HEK293 (cell line): ENCODE measurements around the gene MLLT3.
A peak's percentile ranks its signal among the peaks of the same experiment; 100 is the strongest.

Experiments
- CTCF ChIP-seq: fragments of 450-650 bp; formaldehyde crosslinking; IDR thresholded peaks from 2 replicates; pipeline ENCODE4 v1.5.1; 2016; ENCODE audit warnings: missing biosample characterization, missing genetic modification characterization
- FEZF1 ChIP-seq: fragments of 450-650 bp; formaldehyde crosslinking; IDR thresholded peaks from 2 replicates; pipeline ENCODE4 v1.5.1; 2016; ENCODE audit warnings: missing biosample characterization, missing genetic modification characterization
- GFI1B ChIP-seq: fragments of 450-650 bp; formaldehyde crosslinking; IDR thresholded peaks from 2 replicates; pipeline ENCODE4 v1.5.1; 2016; ENCODE audit warnings: missing biosample characterization, missing genetic modification characterization
- OSR2 ChIP-seq: fragments of 450-650 bp; formaldehyde crosslinking; IDR thresholded peaks from 2 replicates; pipeline ENCODE4 v1.5.1; 2016; ENCODE audit warnings: missing biosample characterization, missing genetic modification characterization
- PRDM4 ChIP-seq: fragments of 450-650 bp; formaldehyde crosslinking; IDR thresholded peaks from 2 replicates; pipeline ENCODE4 v1.5.1; 2017; ENCODE audit warnings: missing biosample characterization, missing genetic modification characterization
- SP3 ChIP-seq: fragments of 450-650 bp; formaldehyde crosslinking; IDR thresholded peaks from 2 replicates; pipeline ENCODE4 v1.5.1; 2016; ENCODE audit warnings: missing biosample characterization, missing genetic modification characterization
- TRIM28 ChIP-seq: IDR thresholded peaks from 2 replicates; pipeline ENCODE4 v1.6.1; 2011; ENCODE audit warnings: low read length, control low read depth, borderline replicate concordance
- YY1 ChIP-seq: fragments of 450-650 bp; formaldehyde crosslinking; IDR thresholded peaks from 2 replicates; pipeline ENCODE4 v1.5.1; 2018; ENCODE audit warnings: missing biosample characterization, missing genetic modification characterization
- ZBTB11 ChIP-seq: fragments of 450-650 bp; formaldehyde crosslinking; conservative IDR thresholded peaks from 2 replicates; pipeline ENCODE4 v1.5.1; 2016; ENCODE audit warnings: low read depth, missing biosample characterization, missing genetic modification characterization
- ZBTB17 ChIP-seq: fragments of 450-650 bp; formaldehyde crosslinking; IDR thresholded peaks from 2 replicates; pipeline ENCODE4 v1.5.1; 2016; ENCODE audit warnings: missing biosample characterization, missing genetic modification characterization
- ZNF19 ChIP-seq: fragments of 450-650 bp; formaldehyde crosslinking; IDR thresholded peaks from 2 replicates; pipeline ENCODE4; 2016; ENCODE audit warnings: missing biosample characterization, missing genetic modification characterization, low read depth
- ZNF202 ChIP-seq: fragments of 450-650 bp; formaldehyde crosslinking; IDR thresholded peaks from 2 replicates; pipeline ENCODE4 v1.5.1; 2016; ENCODE audit warnings: missing biosample characterization, missing genetic modification characterization, borderline replicate concordance
- ZNF354C ChIP-seq: fragments of 450-650 bp; formaldehyde crosslinking; IDR thresholded peaks from 2 replicates; pipeline ENCODE4 v1.5.1; 2016; ENCODE audit warnings: missing biosample characterization, missing genetic modification characterization, low read depth, borderline replicate concordance
- ZNF548 ChIP-seq: fragments of 450-650 bp; formaldehyde crosslinking; IDR thresholded peaks from 2 replicates; pipeline ENCODE4 v1.5.1; 2016; ENCODE audit warnings: missing biosample characterization, missing genetic modification characterization
- ZNF549 ChIP-seq: fragments of 450-650 bp; IDR thresholded peaks from 2 replicates; pipeline ENCODE4 v1.5.1; 2018; ENCODE audit warnings: missing biosample characterization, missing genetic modification characterization, mild to moderate bottlenecking, inconsistent platforms, moderate library complexity
- ZNF629 ChIP-seq: fragments of 450-650 bp; formaldehyde crosslinking; IDR thresholded peaks from 2 replicates; pipeline ENCODE4 v1.5.1; 2017; ENCODE audit warnings: missing biosample characterization, missing genetic modification characterization
- ZNF645 ChIP-seq: fragments of 450-650 bp; formaldehyde crosslinking; IDR thresholded peaks from 2 replicates; pipeline ENCODE4; 2016; ENCODE audit warnings: missing biosample characterization, missing genetic modification characterization
- ZNF692 ChIP-seq: fragments of 450-650 bp; formaldehyde crosslinking; IDR thresholded peaks from 2 replicates; pipeline ENCODE4 v1.5.1; 2016; ENCODE audit warnings: missing biosample characterization, missing genetic modification characterization
- ZNF707 ChIP-seq: fragments of 450-650 bp; formaldehyde crosslinking; IDR thresholded peaks from 2 replicates; pipeline ENCODE4 v1.5.1; 2016; ENCODE audit warnings: missing biosample characterization, missing genetic modification characterization
- ZSCAN30 ChIP-seq: fragments of 450-650 bp; IDR thresholded peaks from 2 replicates; pipeline ENCODE4 v1.5.1; 2018; ENCODE audit warnings: missing biosample characterization, mild to moderate bottlenecking, missing genetic modification characterization, moderate library complexity
- ZXDB ChIP-seq: fragments of 450-650 bp; formaldehyde crosslinking; IDR thresholded peaks from 2 replicates; pipeline ENCODE4 v1.5.1; 2016; ENCODE audit warnings: missing biosample characterization, missing genetic modification characterization
- TF ChIP-seq, protein P1 (sequence below): IDR thresholded peaks from 2 replicates; pipeline ENCODE4 v1.6.1; 2011; ENCODE audit warnings: mild to moderate bottlenecking, low read depth, low read length, borderline replicate concordance
- TF ChIP-seq, protein P2 (sequence below): fragments of 450-650 bp; formaldehyde crosslinking; conservative IDR thresholded peaks from 2 replicates; pipeline ENCODE4 v1.5.1; 2016; ENCODE audit warnings: low read depth, missing biosample characterization, missing genetic modification characterization

MLLT3 gene

GRCh38 chr9:20379804-20380225 is 242.5 kb downstream of the MLLT3 start (continued):
- no peak for TF ChIP-seq ZBTB11 (tag by site-specific recombination)
- TF ChIP-seq ZNF692 (tag by site-specific recombination): no peak
- TF ChIP-seq ZNF548 (tag by site-specific recombination): no peak
- no peak for TF ChIP-seq YY1 (tag by site-specific recombination)
- TF ChIP-seq FEZF1 (tag by site-specific recombination): peak; percentile 47; the same call in 1 of the 2 replicates
- TF ChIP-seq, protein P1, sequence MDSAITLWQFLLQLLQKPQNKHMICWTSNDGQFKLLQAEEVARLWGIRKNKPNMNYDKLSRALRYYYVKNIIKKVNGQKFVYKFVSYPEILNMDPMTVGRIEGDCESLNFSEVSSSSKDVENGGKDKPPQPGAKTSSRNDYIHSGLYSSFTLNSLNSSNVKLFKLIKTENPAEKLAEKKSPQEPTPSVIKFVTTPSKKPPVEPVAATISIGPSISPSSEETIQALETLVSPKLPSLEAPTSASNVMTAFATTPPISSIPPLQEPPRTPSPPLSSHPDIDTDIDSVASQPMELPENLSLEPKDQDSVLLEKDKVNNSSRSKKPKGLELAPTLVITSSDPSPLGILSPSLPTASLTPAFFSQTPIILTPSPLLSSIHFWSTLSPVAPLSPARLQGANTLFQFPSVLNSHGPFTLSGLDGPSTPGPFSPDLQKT: no peak
- peak; percentile 71 for TF ChIP-seq OSR2 (tag by site-specific recombination)
- no peak for TF ChIP-seq ZXDB (tag by site-specific recombination)
- TF ChIP-seq CTCF (tag by site-specific recombination): no peak
- TF ChIP-seq ZNF202: no peak
- TF ChIP-seq ZNF354C (tag by site-specific recombination): no peak
- no peak for TF ChIP-seq ZNF645 (tag by site-specific recombination)
- no peak for TF ChIP-seq ZNF19
- no peak for TF ChIP-seq ZNF549 (tag by site-specific recombination)
- TF ChIP-seq, protein P2, sequence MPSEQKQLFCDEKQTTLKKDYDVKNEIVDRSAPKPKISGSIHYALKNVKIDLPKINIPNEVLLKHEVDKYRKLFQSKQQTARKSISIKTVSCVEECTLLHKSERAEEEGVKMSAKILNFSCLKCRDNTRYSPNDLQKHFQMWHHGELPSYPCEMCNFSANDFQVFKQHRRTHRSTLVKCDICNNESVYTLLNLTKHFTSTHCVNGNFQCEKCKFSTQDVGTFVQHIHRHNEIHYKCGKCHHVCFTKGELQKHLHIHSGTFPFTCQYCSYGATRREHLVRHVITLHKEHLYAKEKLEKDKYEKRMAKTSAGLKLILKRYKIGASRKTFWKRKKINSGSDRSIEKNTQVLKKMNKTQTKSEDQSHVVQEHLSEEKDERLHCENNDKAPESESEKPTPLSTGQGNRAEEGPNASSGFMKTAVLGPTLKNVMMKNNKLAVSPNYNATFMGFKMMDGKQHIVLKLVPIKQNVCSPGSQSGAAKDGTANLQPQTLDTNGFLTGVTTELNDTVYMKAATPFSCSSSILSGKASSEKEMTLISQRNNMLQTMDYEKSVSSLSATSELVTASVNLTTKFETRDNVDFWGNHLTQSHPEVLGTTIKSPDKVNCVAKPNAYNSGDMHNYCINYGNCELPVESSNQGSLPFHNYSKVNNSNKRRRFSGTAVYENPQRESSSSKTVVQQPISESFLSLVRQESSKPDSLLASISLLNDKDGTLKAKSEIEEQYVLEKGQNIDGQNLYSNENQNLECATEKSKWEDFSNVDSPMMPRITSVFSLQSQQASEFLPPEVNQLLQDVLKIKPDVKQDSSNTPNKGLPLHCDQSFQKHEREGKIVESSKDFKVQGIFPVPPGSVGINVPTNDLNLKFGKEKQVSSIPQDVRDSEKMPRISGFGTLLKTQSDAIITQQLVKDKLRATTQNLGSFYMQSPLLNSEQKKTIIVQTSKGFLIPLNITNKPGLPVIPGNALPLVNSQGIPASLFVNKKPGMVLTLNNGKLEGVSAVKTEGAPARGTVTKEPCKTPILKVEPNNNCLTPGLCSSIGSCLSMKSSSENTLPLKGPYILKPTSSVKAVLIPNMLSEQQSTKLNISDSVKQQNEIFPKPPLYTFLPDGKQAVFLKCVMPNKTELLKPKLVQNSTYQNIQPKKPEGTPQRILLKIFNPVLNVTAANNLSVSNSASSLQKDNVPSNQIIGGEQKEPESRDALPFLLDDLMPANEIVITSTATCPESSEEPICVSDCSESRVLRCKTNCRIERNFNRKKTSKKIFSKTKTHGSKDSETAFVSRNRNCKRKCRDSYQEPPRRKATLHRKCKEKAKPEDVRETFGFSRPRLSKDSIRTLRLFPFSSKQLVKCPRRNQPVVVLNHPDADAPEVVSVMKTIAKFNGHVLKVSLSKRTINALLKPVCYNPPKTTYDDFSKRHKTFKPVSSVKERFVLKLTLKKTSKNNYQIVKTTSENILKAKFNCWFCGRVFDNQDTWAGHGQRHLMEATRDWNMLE (tag by site-specific recombination): no peak
- no peak for TF ChIP-seq SP3
- 0 out of 2 replicates have a peak, but pooled peaks have one; percentile 12 for TF ChIP-seq ZNF629
- TF ChIP-seq ZNF707 (tag by site-specific recombination): no peak
- 0 out of 2 replicates have a peak, but pooled peaks have one; percentile 37 for TF ChIP-seq GFI1B (tag by site-specific recombination)
- peak; percentile 54; the same call in 1 of the 2 replicates for TF ChIP-seq PRDM4 (tag by site-specific recombination)
- peak; percentile 51; the same call in 1 of the 2 replicates for TF ChIP-seq TRIM28
- TF ChIP-seq ZBTB17: no peak
- TF ChIP-seq ZSCAN30 (tag by site-specific recombination): no peak
